Endothelial cell (in vitro differentiated cells): ENCODE measurements around the gene MACROD2. TPM values are rescaled to one million over a fixed set of nuclear protein-coding genes. Genes with fewer than 3 reads are reported as not detected.

Source experiments
- DNase-seq: peaks from one replicate; pipeline ENCODE4 v3.0.0; 2021; ENCODE audit warnings: low spot score
- H3K27ac Mint-ChIP-seq: one replicate; pipeline ENCODE4 v1.8.0; 2021; ENCODE audit warnings: mixed read lengths, inconsistent platforms; ENCODE audit not compliant: unreplicated experiment
- H3K27me3 Mint-ChIP-seq: one replicate; pipeline ENCODE4 v1.8.0; 2021; ENCODE audit warnings: mild to moderate bottlenecking, moderate library complexity, mixed read lengths, inconsistent platforms; ENCODE audit not compliant: unreplicated experiment
- H3K36me3 Mint-ChIP-seq: one replicate; pipeline ENCODE4 v1.8.0; 2021; ENCODE audit warnings: mild to moderate bottlenecking, low read depth, mixed read lengths, inconsistent platforms; ENCODE audit not compliant: unreplicated experiment
- H3K4me1 Mint-ChIP-seq: one replicate; pipeline ENCODE4 v1.8.0; 2021; ENCODE audit warnings: mild to moderate bottlenecking, mixed read lengths, inconsistent platforms; ENCODE audit not compliant: unreplicated experiment
- H3K4me3 Mint-ChIP-seq: one replicate; pipeline ENCODE4 v1.8.0; 2021; ENCODE audit warnings: mild to moderate bottlenecking, mixed read lengths, inconsistent platforms; ENCODE audit not compliant: unreplicated experiment
- H3K9me3 Mint-ChIP-seq: one replicate; pipeline ENCODE4 v1.8.0; 2021; ENCODE audit warnings: mixed read lengths, inconsistent platforms; ENCODE audit not compliant: unreplicated experiment
- CTCF ChIP-seq: fragments of 200-600 bp; sonication (generic); IDR thresholded peaks from one replicate; pipeline ENCODE4 v1.5.0; 2021; ENCODE audit warnings: antibody characterized with exemption; ENCODE audit not compliant: unreplicated experiment
- total RNA-seq: library from RNA; stranded (reverse); fragmentation: NEBNext Ultra II Directional; extraction: Animal tissue kit (Norgen Biotek cat#: 25700); gene quantifications from one replicate; pipeline ENCODE4 v1.2.1, GENCODE V29; 2021; ENCODE audit not compliant: unreplicated experiment

MACROD2 gene
- total RNA-seq, 1 donor from 2014 or later = 6.4 TPM

- H3K4me3 Mint-ChIP-seq = no peak overlapping the region
- H3K36me3 Mint-ChIP-seq = no peaks in the 10 kb centered on the region
- H3K4me1 Mint-ChIP-seq = peaks cover 15% of the 10 kb centered on the region
- H3K27ac Mint-ChIP-seq = no peak overlapping the region
- no peaks in the 10 kb centered on the region for H3K9me3 Mint-ChIP-seq
- DNase-seq = no peak
- peaks cover 2% of the 10 kb centered on the region for H3K27me3 Mint-ChIP-seq
- TF ChIP-seq CTCF = no peak
Measured at GRCh38 chr20:15446373-15446772, 1451.1 kb downstream of the MACROD2 start.

- no peak for TF ChIP-seq CTCF
- H3K36me3 Mint-ChIP-seq = no peaks in the 10 kb centered on the region
- DNase-seq = no peak
- no peak overlapping the region for H3K27ac Mint-ChIP-seq
- no peaks in the 10 kb centered on the region for H3K9me3 Mint-ChIP-seq
- H3K4me3 Mint-ChIP-seq = no peak overlapping the region
- peaks cover 2% of the 10 kb centered on the region for H3K27me3 Mint-ChIP-seq
- H3K4me1 Mint-ChIP-seq = peaks cover 15% of the 10 kb centered on the region
Measured at GRCh38 chr20:15447549-15447948, 1452.2 kb downstream of the MACROD2 start.

GRCh38 chr20:15449061-15449460 lies 1453.7 kb downstream of the MACROD2 start:
- TF ChIP-seq CTCF = no peak
- H3K9me3 Mint-ChIP-seq = no peaks in the 10 kb centered on the region
- peaks cover 15% of the 10 kb centered on the region for H3K4me1 Mint-ChIP-seq
- no peak overlapping the region for H3K4me3 Mint-ChIP-seq
- H3K27ac Mint-ChIP-seq = no peak overlapping the region
- no peaks in the 10 kb centered on the region for H3K36me3 Mint-ChIP-seq
- H3K27me3 Mint-ChIP-seq = peaks cover 2% of the 10 kb centered on the region
- DNase-seq = no peak

- no peak for TF ChIP-seq CTCF
- H3K36me3 Mint-ChIP-seq = no peaks in the 10 kb centered on the region
- H3K9me3 Mint-ChIP-seq = no peaks in the 10 kb centered on the region
- no peak overlapping the region for H3K27ac Mint-ChIP-seq
- no peak for DNase-seq
- no peak overlapping the region for H3K4me3 Mint-ChIP-seq
- H3K27me3 Mint-ChIP-seq = peaks cover 4% of the 10 kb centered on the region
- H3K4me1 Mint-ChIP-seq = peaks cover 18% of the 10 kb centered on the region
Measured at GRCh38 chr20:15451241-15451640, 1455.9 kb downstream of the MACROD2 start.

GRCh38 chr20:15455279-15455678 lies 1460.0 kb downstream of the MACROD2 start:
- Mint-ChIP-seq H3K27me3 (peaks cover 2% of the 10 kb centered on the region), H3K9me3 (no peaks in the 10 kb centered on the region), H3K36me3 (no peaks in the 10 kb centered on the region), H3K27ac (no peak overlapping the region), H3K4me3 (no peak overlapping the region), H3K4me1 (peaks cover 13% of the 10 kb centered on the region)
- TF ChIP-seq CTCF = no peak
- no peak for DNase-seq
